Measurements from ENCODE around the gene DGCR2. TPM values are rescaled to one million over a fixed set of nuclear protein-coding genes. Genes with fewer than 3 reads are reported as not detected.

The DGCR2 gene
- total and polyA plus RNA-seq, 2 of the 4 experiments (the other 2 are of a cell fraction): 17.2 to 35.4 TPM

DNA sequence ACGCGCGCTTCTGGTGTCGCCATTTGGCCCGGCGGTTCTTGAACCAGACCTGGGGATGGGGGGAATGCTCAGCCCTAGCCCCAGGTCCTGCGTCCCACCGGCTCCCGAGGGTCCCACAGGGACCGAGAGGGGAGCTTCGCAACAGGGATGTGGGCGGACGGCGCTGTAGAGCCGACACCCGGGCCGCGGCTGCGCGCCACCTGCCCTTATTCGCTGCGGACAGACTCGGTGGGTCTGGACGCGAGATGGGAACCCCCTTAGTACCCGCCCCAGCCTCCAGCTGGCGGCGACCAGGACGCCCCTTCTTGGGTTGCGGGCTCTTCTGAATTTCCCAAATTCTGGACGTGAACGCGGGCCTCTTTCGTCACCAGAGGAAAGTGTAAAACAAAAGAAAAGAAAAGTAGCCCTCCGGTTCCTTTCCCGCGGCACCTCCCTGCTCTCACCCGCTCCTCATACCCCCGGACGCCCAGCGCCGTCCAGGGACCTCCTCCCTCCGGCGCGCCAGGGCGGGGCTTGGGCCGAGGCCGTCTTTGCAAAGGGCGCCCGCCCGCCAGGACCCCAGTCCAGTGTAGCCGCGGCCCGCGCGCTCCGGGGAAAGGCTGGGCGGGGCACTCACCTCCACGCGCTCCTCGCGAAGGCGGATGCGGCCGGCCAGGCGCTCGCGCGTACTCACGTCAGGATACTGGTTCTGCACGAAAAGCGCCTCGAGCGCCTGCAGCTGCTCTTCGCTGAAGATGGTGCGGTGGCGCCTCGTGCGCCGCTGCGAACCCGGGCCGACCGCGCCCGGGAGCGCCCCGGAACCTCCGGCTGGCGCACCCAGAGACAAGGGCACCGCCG, 27.1 kb upstream of the DGCR2 start:
- Histone ChIP-seq H4K20me1 (ENCODE audit: insufficient read depth, low read length) (no peaks in the 10 kb centered on the region), H4K8ac (ENCODE audit: low read depth in 2 of 2, low read length in 2 of 2) (no peak overlapping the region), H2BK5ac (ENCODE audit: low read depth, low read length, poor library complexity, severe bottlenecking) (no peak overlapping the region), H3K36me3 (ENCODE audit: control insufficient read depth, insufficient read depth, low read length) (no peaks in the 10 kb centered on the region), H3K9ac (ENCODE audit: low read depth, low read length) (no peak overlapping the region), H3K18ac (ENCODE audit: low read depth, low read length) (no peak overlapping the region), H3K9me3 (ENCODE audit: control insufficient read depth, insufficient read depth, low read length) (peaks cover 5% of the 10 kb centered on the region; the same call in 1 of the 2 replicates), H2BK120ac (ENCODE audit: low read depth, low read length) (no peak overlapping the region), H3K4me2 (ENCODE audit: low read depth, low read length) (no peak overlapping the region), H3K4me1 (ENCODE audit: control insufficient read depth, insufficient read depth, low read length) (no peaks in the 10 kb centered on the region), H4K91ac (ENCODE audit: insufficient read depth, low read depth, low read length) (no peak overlapping the region), H3K27me3 (ENCODE audit: control insufficient read depth, insufficient read depth, low read length) (peaks cover 54% of the 10 kb centered on the region), H2AK5ac (ENCODE audit: low read depth, low read length) (no peak overlapping the region), H3K27ac (ENCODE audit: insufficient read depth, low read length) (no peak overlapping the region), H3K79me1 (ENCODE audit: low read depth in 1 of 2, low read length in 2 of 2) (peaks cover under 1% of the 10 kb centered on the region in 2 experiments; a peak in 2 of 4 replicates), H3K23ac (ENCODE audit: low read depth, low read length) (no peak overlapping the region), H3K9me1 (ENCODE audit: insufficient read depth, low read length) (no peaks in the 10 kb centered on the region), H3K4ac (ENCODE audit: low read depth, low read length) (no peak overlapping the region), H2BK20ac (ENCODE audit: low read depth, low read length) (no peak overlapping the region), H2AFZ (replicated peaks; ENCODE audit: low read length, poor library complexity) (peak overlapping the region; percentile 58), H4K5ac (ENCODE audit: low read depth, low read length) (no peak overlapping the region), H2AK9ac (replicated peaks; ENCODE audit: low read depth, low read length, poor library complexity) (no peak overlapping the region), H2BK15ac (ENCODE audit: low read depth, low read length) (no peak overlapping the region), H3K14ac (replicated peaks; ENCODE audit: low read depth, low read length) (no peak overlapping the region), H3K4me3 (ENCODE audit: insufficient read depth, low read depth, low read length) (no peak overlapping the region), H3K56ac (ENCODE audit: extremely low read depth, insufficient read depth, low read length) (no peak overlapping the region)
- DNase-seq (no peak), ATAC-seq (ENCODE audit: low read depth) (no peak)
- POLR2A ChIA-PET (ENCODE audit: unreplicated experiment): no interaction called here
- 3% methylated on average over 57 of the region's 92 CpGs; no CpG with 5 or more reads in 1 of the 2 experiments for WGBS, 2 experiments (ENCODE audit: extremely low coverage in 2 of 2, insufficient read length in 1 of 2)
- TF ChIP-seq SMC3 (IDR thresholded peaks at IDR 0.05; ENCODE audit: low read depth, low read length): no peak
- TF ChIP-seq RFX5 (IDR thresholded peaks at IDR 0.05; ENCODE audit: low read depth, low read length): no peak
- TF ChIP-seq RAD21 (IDR thresholded peaks at IDR 0.05; ENCODE audit: low read length): no peak
- TF ChIP-seq RCOR1 (IDR thresholded peaks at IDR 0.05; ENCODE audit: insufficient replicate concordance, low read length): no peak
- TF ChIP-seq ELK1 (IDR thresholded peaks at IDR 0.05; ENCODE audit: borderline replicate concordance, low read depth, low read length): no peak
- no peak for TF ChIP-seq CHD1 (IDR thresholded peaks at IDR 0.05; ENCODE audit: low read depth, low read length)
- no peak for TF ChIP-seq POLR2A (IDR thresholded peaks at IDR 0.05; ENCODE audit: low read depth, low read length)
- TF ChIP-seq MAFK (IDR thresholded peaks at IDR 0.05; ENCODE audit: low read depth, low read length): no peak
- TF ChIP-seq BHLHE40 (IDR thresholded peaks at IDR 0.05; ENCODE audit: low read depth, low read length): no peak
- TF ChIP-seq CTCF (conservative IDR thresholded peaks at IDR 0.05; ENCODE audit: low read depth, low read length): no peak
- no peak for TF ChIP-seq MAZ (IDR thresholded peaks at IDR 0.05; ENCODE audit: borderline replicate concordance, low read depth, low read length)
- TF ChIP-seq CEBPB (IDR thresholded peaks at IDR 0.05; ENCODE audit: low read depth, low read length): no peak
- intact Hi-C loops (cut with micrococcal nuclease): no loop called here
- in situ Hi-C loops (cut with MboI; ENCODE audit: low sequenced_read_pairs): no loop called here
- no TSS peak for BruUV-seq (replicated peaks)
- dilution Hi-C loops (cut with HindIII; ENCODE audit: low sequenced_read_pairs, unreplicated experiment): no loop called here
- CTCF ChIA-PET: no interaction called here

Measured in IMR-90 (cell line).